Measurements from ENCODE around the gene KCNQ1. TPM values are rescaled to one million over a fixed set of nuclear protein-coding genes. Genes with fewer than 3 reads are reported as not detected.

Gene KCNQ1
- polyA plus RNA-seq, 1 donor (not counting 4 experiments of a cell fraction or from before 2014, with no cell fraction given): not detected

GRCh38 chr11:2688381-2689231 is 243.8 kb downstream of the KCNQ1 start:
- H3K9ac ChIP-seq (ENCODE audit: control insufficient read depth, extremely low read depth, insufficient read depth, low read length): no peak overlapping the region
- H3K27ac ChIP-seq (ENCODE audit: control insufficient read depth, insufficient read depth, low read length): no peak overlapping the region
- TF ChIP-seq CTCF (optimal IDR thresholded peaks at IDR 0.05 in 1 of 3, IDR thresholded peaks at IDR 0.05 in 1 of 3, conservative IDR thresholded peaks at IDR 0.05 in 1 of 3; ENCODE audit: extremely low read depth in 1 of 3, insufficient read depth in 2 of 3, low read length in 3 of 3) (no peak), EZH2 (IDR thresholded peaks at IDR 0.05; ENCODE audit: low read length) (no peak)
- no peak for DNase-seq (ENCODE audit: low read depth, low spot score)
- H3K36me3 ChIP-seq (ENCODE audit: control insufficient read depth in 2 of 2, extremely low read depth in 1 of 2, insufficient read depth in 2 of 2, low read length in 2 of 2): no peaks in the 10 kb centered on the region
- H2AFZ ChIP-seq (ENCODE audit: control insufficient read depth, low read length): no peak overlapping the region
- H3K79me2 ChIP-seq (ENCODE audit: control insufficient read depth, insufficient read depth, low read length): peaks cover 3% of the 10 kb centered on the region
- H3K9me1 ChIP-seq (ENCODE audit: control insufficient read depth, extremely low read depth, insufficient read depth, low read length): no peaks in the 10 kb centered on the region
- H4K20me1 ChIP-seq (ENCODE audit: control insufficient read depth, extremely low read depth, insufficient read depth, low read length): no peaks in the 10 kb centered on the region
- H3K4me1 ChIP-seq (ENCODE audit: control insufficient read depth, extremely low read depth, insufficient read depth, low read length): no peaks in the 10 kb centered on the region
- H3K9me3 ChIP-seq (ENCODE audit: control insufficient read depth, low read depth, low read length): no peaks in the 10 kb centered on the region
- no peak for FAIRE-seq
- dilution Hi-C loops (cut with MboI; ENCODE audit: extremely low pct_ligation_motif_present, low sequenced_read_pairs): no loop called here
- H3K4me3 ChIP-seq (ENCODE audit: control insufficient read depth in 2 of 3, extremely low read depth in 1 of 3, insufficient read depth in 2 of 3, low read depth in 1 of 3, low read length in 3 of 3): no peak overlapping the region
- H3K4me2 ChIP-seq (ENCODE audit: control insufficient read depth, extremely low read depth, insufficient read depth, low read depth, low read length): no peak overlapping the region
- H3K27me3 ChIP-seq (ENCODE audit: control insufficient read depth, extremely low read depth, insufficient read depth, low read length): no peaks in the 10 kb centered on the region

GRCh38 chr11:2689651-2690575 is 245.1 kb downstream of the KCNQ1 start:
- DNase-seq (ENCODE audit: low read depth, low spot score): no peak
- no peaks in the 10 kb centered on the region for H3K9me1 ChIP-seq (ENCODE audit: control insufficient read depth, extremely low read depth, insufficient read depth, low read length)
- no peaks in the 10 kb centered on the region for H3K36me3 ChIP-seq (ENCODE audit: control insufficient read depth in 2 of 2, extremely low read depth in 1 of 2, insufficient read depth in 2 of 2, low read length in 2 of 2)
- H3K27ac ChIP-seq (ENCODE audit: control insufficient read depth, insufficient read depth, low read length): no peak overlapping the region
- no peak overlapping the region for H3K4me3 ChIP-seq (ENCODE audit: control insufficient read depth in 2 of 3, extremely low read depth in 1 of 3, insufficient read depth in 2 of 3, low read depth in 1 of 3, low read length in 3 of 3)
- H3K4me1 ChIP-seq (ENCODE audit: control insufficient read depth, extremely low read depth, insufficient read depth, low read length): no peaks in the 10 kb centered on the region
- no peaks in the 10 kb centered on the region for H4K20me1 ChIP-seq (ENCODE audit: control insufficient read depth, extremely low read depth, insufficient read depth, low read length)
- no peak overlapping the region for H2AFZ ChIP-seq (ENCODE audit: control insufficient read depth, low read length)
- dilution Hi-C loops (cut with MboI; ENCODE audit: extremely low pct_ligation_motif_present, low sequenced_read_pairs): no loop called here
- peaks cover 5% of the 10 kb centered on the region for H3K79me2 ChIP-seq (ENCODE audit: control insufficient read depth, insufficient read depth, low read length)
- no peak overlapping the region for H3K4me2 ChIP-seq (ENCODE audit: control insufficient read depth, extremely low read depth, insufficient read depth, low read depth, low read length)
- no peak overlapping the region for H3K9ac ChIP-seq (ENCODE audit: control insufficient read depth, extremely low read depth, insufficient read depth, low read length)
- TF ChIP-seq CTCF (optimal IDR thresholded peaks at IDR 0.05 in 1 of 3, IDR thresholded peaks at IDR 0.05 in 1 of 3, conservative IDR thresholded peaks at IDR 0.05 in 1 of 3; ENCODE audit: extremely low read depth in 1 of 3, insufficient read depth in 2 of 3, low read length in 3 of 3) (no peak), EZH2 (IDR thresholded peaks at IDR 0.05; ENCODE audit: low read length) (no peak)
- H3K27me3 ChIP-seq (ENCODE audit: control insufficient read depth, extremely low read depth, insufficient read depth, low read length): no peaks in the 10 kb centered on the region
- FAIRE-seq: no peak
- H3K9me3 ChIP-seq (ENCODE audit: control insufficient read depth, low read depth, low read length): no peaks in the 10 kb centered on the region

Measured in keratinocyte (primary cell).